Measurements from ENCODE around the gene GRM1.

GRM1 gene

DNA sequence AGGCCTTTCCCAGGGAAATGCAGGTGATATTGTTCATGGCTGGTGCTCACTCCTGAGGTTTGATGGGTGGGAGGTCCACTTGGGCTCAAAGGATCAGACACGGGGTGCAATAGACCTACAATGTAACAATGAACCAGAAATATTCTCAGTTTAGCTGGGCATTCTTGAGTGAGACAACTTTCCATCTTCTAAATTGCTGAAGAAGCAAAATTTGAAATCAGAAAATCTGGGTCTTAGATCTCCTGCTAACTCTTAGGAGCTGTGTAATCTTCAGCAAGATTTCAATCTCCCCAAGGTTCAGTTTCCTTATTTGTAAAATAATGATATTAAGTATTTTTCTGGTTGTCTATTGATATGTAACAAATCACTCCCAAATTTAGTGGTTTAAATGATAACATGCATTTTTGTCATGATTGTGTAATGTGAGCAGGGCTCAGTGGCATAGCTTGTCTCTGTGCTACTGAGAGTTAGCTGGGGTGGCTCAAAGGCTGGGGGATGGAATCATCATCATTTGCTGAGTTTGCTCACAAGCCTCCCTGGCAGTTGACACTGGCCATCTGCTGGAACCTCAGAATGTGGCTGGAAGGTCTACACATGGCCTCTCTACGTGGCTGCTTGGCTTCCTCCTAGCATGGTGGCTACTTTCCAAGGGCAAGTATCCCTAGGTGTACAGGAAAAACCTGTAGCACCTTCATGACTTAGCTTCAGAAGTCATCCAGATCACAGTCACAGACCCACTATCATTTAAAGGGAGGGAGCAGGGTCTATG lies 98.8 kb downstream of the GRM1 start:
- H3K4me1 Mint-ChIP-seq (ENCODE audit: low read depth), result no peaks in the 10 kb centered on the region
- no peak overlapping the region for H3K4me3 Mint-ChIP-seq
- H3K36me3 Mint-ChIP-seq, result no peaks in the 10 kb centered on the region
- H3K27ac Mint-ChIP-seq, result no peak overlapping the region
- H3K9me3 Mint-ChIP-seq (ENCODE audit: low read depth), result no peaks in the 10 kb centered on the region
- H3K27me3 Mint-ChIP-seq, result peaks cover 4% of the 10 kb centered on the region

DNA sequence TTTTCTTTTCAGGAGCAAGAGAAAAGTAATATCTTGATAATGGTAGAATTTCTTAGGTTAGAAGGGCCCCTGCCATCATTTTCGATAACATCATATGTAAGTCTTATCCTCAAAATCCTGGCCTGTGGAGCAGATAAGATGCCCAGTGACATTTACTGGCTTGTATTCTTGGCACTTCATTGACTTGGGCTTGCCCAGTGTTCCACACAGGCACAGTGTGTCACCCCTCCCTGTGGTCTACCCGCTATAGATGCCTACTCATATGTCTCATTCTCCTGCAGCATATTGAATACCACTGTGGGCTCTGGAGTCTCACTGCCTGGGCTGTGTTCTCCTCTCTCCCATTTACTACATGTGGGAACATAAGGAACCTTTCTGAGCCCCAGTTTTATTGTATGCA lies 105.0 kb downstream of the GRM1 start:
- Mint-ChIP-seq H3K9me3 (ENCODE audit: low read depth) (peaks cover 6% of the 10 kb centered on the region), H3K27ac (no peak overlapping the region), H3K4me3 (no peak overlapping the region), H3K36me3 (no peaks in the 10 kb centered on the region), H3K27me3 (peaks cover 6% of the 10 kb centered on the region), H3K4me1 (ENCODE audit: low read depth) (no peaks in the 10 kb centered on the region)

DNA sequence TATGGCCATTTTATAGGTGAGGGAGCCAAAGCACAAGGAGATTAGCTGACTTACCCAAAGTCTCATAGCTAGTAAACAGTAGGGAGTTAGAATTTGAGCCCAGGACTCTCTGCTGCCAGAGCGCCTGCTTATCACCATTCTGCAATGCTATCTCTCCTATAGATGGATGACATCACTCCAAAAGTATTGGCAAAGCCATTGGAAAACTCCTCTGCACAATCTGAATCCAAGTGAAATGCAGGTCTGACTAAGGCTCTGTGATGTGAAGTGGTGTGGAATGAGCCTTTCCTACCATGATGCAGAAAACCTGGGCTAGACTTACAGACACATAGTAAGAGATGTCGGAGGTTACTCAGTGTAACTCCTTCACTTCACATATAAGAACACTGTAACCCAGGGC lies 106.3 kb downstream of the GRM1 start:
- peaks cover 6% of the 10 kb centered on the region for H3K27me3 Mint-ChIP-seq
- H3K27ac Mint-ChIP-seq, result no peak overlapping the region
- H3K4me1 Mint-ChIP-seq (ENCODE audit: low read depth), result no peaks in the 10 kb centered on the region
- no peaks in the 10 kb centered on the region for H3K36me3 Mint-ChIP-seq
- no peak overlapping the region for H3K4me3 Mint-ChIP-seq
- peaks cover 6% of the 10 kb centered on the region for H3K9me3 Mint-ChIP-seq (ENCODE audit: low read depth)

DNA sequence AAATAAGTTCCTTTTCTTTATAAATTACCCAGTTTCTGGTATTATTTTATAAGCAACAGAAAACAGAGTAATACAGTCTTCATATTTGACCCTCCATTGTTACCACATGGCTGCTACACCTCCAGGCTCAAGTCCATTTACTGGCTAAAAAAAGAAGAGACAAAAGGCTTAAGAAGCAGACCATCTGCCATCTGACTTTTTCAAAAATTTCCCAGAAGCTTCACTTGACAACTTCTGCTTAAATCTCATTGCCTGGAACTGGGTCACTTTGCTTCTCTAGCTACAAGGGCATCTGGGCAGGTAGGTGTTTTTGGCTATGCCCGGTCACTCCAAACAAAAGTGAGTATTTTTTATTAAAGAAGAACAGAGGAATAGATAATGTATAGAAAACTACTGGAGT lies 118.0 kb downstream of the GRM1 start:
- Mint-ChIP-seq H3K4me3 (no peak overlapping the region), H3K4me1 (ENCODE audit: low read depth) (no peaks in the 10 kb centered on the region), H3K36me3 (no peaks in the 10 kb centered on the region), H3K27me3 (peaks cover 4% of the 10 kb centered on the region), H3K27ac (no peak overlapping the region), H3K9me3 (ENCODE audit: low read depth) (no peaks in the 10 kb centered on the region)

DNA sequence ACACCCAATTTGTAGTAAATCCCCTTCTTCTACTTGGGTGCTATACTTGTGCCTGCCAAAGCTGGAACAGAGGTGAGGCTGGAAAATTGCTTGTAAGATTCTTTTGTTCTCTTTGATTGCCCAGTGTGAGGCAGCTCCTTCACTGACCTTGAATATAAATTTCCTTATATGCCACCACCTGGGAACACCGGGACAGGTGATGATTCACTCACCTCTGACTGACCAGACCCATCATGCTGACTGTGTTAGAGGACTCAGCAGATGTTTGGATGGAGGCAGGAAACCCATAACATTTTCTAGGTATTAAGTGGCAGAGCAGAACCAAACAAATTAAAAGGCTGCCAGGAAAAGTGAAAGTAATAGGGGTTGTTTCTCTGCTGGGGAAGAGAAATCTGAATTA lies 120.9 kb downstream of the GRM1 start:
- no peaks in the 10 kb centered on the region for H3K4me1 Mint-ChIP-seq (ENCODE audit: low read depth)
- no peaks in the 10 kb centered on the region for H3K36me3 Mint-ChIP-seq
- H3K27ac Mint-ChIP-seq, result no peak overlapping the region
- no peaks in the 10 kb centered on the region for H3K9me3 Mint-ChIP-seq (ENCODE audit: low read depth)
- no peak overlapping the region for H3K4me3 Mint-ChIP-seq
- H3K27me3 Mint-ChIP-seq, result peaks cover 7% of the 10 kb centered on the region

DNA sequence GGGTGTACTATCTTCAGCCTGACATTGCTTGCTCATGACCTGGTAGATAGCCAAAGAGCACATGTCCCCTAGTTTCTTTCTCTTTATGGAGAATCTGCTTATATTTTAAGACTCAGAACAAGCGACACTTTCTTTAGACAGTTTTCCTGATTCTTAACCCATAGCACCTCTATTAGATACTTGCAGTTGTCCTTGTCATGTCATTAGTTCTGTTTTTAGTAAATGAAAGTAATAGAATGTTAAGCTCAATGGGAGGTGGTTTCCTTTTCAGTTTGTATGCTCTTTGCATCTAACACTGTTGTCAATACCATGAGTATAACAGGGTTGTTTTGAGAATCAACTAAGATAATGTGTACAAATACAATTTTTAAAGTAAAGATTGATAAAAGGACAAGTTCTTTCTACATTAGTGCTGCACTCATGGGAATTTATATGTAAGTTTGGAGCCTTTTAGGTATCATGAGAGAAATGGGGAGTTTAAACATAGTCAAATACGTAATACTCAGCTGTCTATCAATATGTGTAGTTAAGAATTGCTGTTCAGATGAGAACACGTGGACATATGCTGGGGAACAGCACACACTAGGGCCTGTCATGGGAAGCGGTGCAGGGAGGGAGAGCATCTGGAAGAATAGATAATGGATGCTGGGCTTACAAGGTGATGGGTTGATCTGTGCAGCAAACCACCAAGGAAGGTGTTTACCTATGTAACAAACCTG lies 124.3 kb downstream of the GRM1 start:
- Mint-ChIP-seq H3K4me3 (no peak overlapping the region), H3K27me3 (peaks cover 6% of the 10 kb centered on the region), H3K4me1 (ENCODE audit: low read depth) (no peaks in the 10 kb centered on the region), H3K27ac (no peak overlapping the region), H3K9me3 (ENCODE audit: low read depth) (no peaks in the 10 kb centered on the region), H3K36me3 (no peaks in the 10 kb centered on the region)

DNA sequence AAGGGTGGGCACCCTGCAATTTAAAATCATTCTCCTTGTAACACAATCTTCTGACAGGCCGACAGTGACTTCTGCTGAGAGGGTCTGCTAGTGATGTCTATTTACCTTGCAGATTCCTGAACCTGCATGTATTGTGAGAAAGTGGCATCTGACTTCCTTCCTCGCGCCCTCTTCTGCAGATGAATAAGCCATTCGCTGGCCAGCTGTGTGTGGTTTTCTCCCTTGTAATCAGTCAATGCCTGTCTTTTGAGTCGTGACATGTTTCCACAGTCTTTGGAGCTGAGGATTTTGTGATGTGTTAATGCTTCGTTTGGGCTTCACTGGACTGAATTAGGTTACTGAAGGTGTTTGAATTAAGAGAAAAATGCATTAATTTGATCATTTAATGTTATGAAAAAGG lies 125.3 kb downstream of the GRM1 start:
- no peaks in the 10 kb centered on the region for H3K4me1 Mint-ChIP-seq (ENCODE audit: low read depth)
- no peak overlapping the region for H3K4me3 Mint-ChIP-seq
- no peaks in the 10 kb centered on the region for H3K36me3 Mint-ChIP-seq
- H3K9me3 Mint-ChIP-seq (ENCODE audit: low read depth), result no peaks in the 10 kb centered on the region
- no peak overlapping the region for H3K27ac Mint-ChIP-seq
- peaks cover 3% of the 10 kb centered on the region for H3K27me3 Mint-ChIP-seq

DNA sequence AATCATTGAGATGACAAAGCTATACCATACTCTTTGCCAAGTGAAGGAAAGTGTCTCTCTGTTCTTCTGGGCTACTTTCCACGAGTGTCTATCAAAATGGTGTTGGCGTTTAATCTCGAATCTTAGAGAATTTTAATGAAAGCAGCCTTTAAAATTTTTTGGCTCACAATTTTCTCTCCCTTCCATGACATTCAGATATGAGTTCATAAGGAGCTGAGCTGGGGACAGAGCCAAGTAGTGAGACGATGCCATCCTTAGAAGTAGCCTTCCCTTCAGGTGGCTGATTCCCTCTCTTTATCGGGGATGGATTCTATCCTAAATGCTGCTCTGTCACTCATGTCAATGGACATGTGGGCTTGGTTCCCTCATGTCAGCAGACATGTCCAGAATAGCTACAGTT lies 132.8 kb downstream of the GRM1 start:
- Mint-ChIP-seq H3K36me3 (no peaks in the 10 kb centered on the region), H3K4me3 (no peak overlapping the region), H3K27me3 (no peaks in the 10 kb centered on the region), H3K4me1 (ENCODE audit: low read depth) (no peaks in the 10 kb centered on the region), H3K9me3 (ENCODE audit: low read depth) (peaks cover 4% of the 10 kb centered on the region), H3K27ac (no peak overlapping the region)

DNA sequence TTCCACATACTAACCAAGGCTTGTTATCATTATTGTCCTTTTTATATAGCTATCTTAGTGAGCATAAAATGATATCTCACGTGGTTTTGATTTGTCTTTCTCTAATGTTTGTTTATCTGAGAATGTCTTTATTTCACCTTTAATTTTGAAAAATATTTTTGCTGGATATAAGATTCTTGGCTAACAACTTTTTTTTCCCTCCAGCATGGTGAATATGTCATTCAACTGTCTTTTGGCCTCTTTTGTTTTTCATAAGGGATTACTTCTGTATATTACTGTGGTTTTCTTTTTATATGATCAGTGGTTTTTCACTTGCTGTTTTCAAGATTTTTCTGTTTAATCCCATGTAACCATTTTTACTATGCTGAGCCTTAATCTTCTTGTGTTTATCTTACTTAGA lies 141.0 kb downstream of the GRM1 start:
- Mint-ChIP-seq H3K4me1 (ENCODE audit: low read depth) (no peaks in the 10 kb centered on the region), H3K4me3 (no peak overlapping the region), H3K36me3 (no peaks in the 10 kb centered on the region), H3K27ac (no peak overlapping the region), H3K27me3 (peaks cover 2% of the 10 kb centered on the region), H3K9me3 (ENCODE audit: low read depth) (peaks cover 25% of the 10 kb centered on the region)

DNA sequence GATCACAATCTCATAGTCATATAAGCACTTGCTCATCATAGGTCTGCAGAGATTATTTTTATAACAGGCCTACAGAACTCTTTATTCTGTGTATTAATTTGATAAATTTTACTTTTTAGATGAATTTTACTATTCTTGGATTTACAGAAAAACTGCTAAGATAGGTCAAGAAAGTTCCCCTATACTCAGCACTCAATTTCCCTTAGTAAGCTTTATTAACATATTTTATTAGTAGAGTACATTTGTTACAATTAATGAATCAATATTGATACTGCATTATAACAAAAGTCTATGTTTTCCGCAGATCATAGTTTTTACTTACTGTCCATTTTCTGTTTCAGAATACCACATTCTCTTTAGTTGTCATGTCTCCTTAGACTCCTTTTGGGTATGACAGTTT lies 148.9 kb downstream of the GRM1 start:
- H3K27me3 Mint-ChIP-seq, result peaks cover 2% of the 10 kb centered on the region
- no peaks in the 10 kb centered on the region for H3K4me1 Mint-ChIP-seq (ENCODE audit: low read depth)
- no peaks in the 10 kb centered on the region for H3K9me3 Mint-ChIP-seq (ENCODE audit: low read depth)
- H3K4me3 Mint-ChIP-seq, result no peak overlapping the region
- H3K27ac Mint-ChIP-seq, result no peak overlapping the region
- H3K36me3 Mint-ChIP-seq, result no peaks in the 10 kb centered on the region

DNA sequence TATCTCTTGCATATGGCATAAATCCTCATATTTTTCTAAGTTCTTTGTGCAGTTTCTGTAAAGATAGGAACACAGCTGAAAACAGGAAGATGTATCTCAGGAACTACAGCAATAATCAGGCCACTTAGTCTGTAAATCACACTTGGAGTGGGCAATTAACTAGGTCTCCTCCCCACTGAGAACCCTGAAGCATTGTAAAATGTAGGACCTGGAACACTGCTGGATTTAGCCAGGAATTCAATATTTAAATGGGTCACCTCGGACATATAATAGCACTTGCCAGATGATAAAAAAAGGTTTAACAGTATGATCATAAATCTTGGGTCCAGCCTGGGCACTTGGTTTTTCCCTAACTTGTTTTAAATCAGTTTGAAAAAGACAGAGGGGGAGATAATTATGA lies 155.0 kb downstream of the GRM1 start:
- H3K27me3 Mint-ChIP-seq, result peaks cover under 1% of the 10 kb centered on the region
- no peaks in the 10 kb centered on the region for H3K9me3 Mint-ChIP-seq (ENCODE audit: low read depth)
- H3K36me3 Mint-ChIP-seq, result no peaks in the 10 kb centered on the region
- H3K4me3 Mint-ChIP-seq, result no peak overlapping the region
- no peaks in the 10 kb centered on the region for H3K4me1 Mint-ChIP-seq (ENCODE audit: low read depth)
- H3K27ac Mint-ChIP-seq, result no peak overlapping the region

DNA sequence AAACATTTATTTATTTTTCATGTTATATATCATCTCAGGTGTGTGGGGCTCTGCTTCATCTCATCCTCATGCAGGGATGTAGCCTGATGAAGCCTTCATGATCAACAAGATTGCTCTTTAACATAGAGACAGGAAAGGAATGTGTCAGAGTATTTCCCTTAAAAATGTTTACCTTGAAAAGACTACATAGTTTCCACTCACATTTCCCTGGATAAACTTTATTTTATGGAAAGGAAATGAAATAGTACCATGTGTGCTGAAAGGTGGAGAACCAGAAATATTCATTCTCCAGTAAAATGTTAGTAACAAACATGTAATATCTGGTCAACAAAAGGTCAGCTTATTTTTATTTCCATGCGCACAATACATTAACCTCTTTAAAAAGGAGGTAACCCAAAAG lies 155.8 kb downstream of the GRM1 start:
- H3K36me3 Mint-ChIP-seq, result no peaks in the 10 kb centered on the region
- no peak overlapping the region for H3K27ac Mint-ChIP-seq
- H3K27me3 Mint-ChIP-seq, result no peaks in the 10 kb centered on the region

DNA sequence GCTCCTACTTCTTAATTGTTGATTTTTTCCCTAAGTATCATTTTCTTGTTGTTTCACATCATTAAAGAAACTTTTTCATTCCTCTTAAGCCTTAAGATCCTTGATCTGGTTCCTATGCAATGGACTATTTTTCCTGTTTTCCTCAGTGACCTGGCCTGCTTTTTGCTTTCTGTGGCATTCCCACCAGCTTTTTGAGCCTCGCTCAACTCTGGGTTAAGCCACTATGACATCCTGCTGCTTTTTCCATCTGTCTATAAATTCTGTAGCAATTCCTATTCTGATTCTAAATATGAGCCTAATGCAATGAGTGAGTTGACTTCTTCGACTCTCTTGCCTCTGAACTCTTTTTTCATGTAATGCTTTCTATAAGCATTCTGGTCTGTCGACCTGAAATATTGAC lies 160.3 kb downstream of the GRM1 start:
- H3K4me3 Mint-ChIP-seq, result no peak overlapping the region
- no peaks in the 10 kb centered on the region for H3K27me3 Mint-ChIP-seq
- no peaks in the 10 kb centered on the region for H3K9me3 Mint-ChIP-seq (ENCODE audit: low read depth)
- no peaks in the 10 kb centered on the region for H3K4me1 Mint-ChIP-seq (ENCODE audit: low read depth)
- no peak overlapping the region for H3K27ac Mint-ChIP-seq
- H3K36me3 Mint-ChIP-seq, result no peaks in the 10 kb centered on the region

More for the DNA sequence above, 155.8 kb downstream of the GRM1 start:
- H3K9me3 Mint-ChIP-seq (ENCODE audit: low read depth), result no peaks in the 10 kb centered on the region
- H3K4me1 Mint-ChIP-seq (ENCODE audit: low read depth), result no peaks in the 10 kb centered on the region
- H3K4me3 Mint-ChIP-seq, result no peak overlapping the region

DNA sequence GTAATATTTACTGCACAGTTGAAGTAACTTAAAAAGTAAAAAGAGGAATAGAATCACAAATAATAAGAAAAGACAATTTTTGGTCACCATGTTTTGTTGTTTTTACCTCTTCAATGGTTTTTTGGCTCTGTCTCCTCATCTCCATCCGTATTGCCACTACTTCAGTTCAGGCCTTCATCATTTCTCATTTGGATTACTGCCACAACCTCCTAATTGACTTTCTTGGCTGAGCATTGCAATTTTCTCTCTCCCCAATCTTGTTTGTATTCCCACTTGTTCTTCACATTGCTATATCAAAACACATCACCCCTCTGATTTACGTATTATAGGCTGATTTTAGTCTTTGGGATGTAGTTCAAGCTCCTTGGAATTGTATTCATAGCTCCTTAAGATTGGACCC lies 161.7 kb downstream of the GRM1 start:
- H3K36me3 Mint-ChIP-seq, result no peaks in the 10 kb centered on the region
- no peak overlapping the region for H3K4me3 Mint-ChIP-seq

DNA sequence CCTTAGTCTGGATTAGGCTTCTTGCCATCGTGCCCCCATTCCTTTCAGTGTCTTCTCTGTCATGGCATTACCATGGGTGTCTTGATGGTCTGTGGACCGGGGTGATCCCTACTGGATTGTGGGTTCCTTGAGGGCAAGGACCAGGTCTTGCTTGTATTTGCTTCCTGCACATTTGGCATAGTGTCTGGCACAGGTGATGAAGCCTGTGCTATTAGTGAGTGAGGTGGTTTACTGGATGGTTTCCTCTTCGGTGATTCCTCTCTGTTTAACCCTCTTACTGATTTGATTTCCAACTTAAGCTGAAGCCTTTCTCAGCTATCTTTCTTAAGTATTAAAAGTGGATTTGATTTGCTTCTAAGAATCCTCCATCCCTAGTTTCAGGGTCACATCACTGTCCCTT lies 162.3 kb downstream of the GRM1 start:
- no peak overlapping the region for H3K27ac Mint-ChIP-seq

More for the DNA sequence above, 161.7 kb downstream of the GRM1 start:
- Mint-ChIP-seq H3K9me3 (ENCODE audit: low read depth) (no peaks in the 10 kb centered on the region), H3K4me1 (ENCODE audit: low read depth) (no peaks in the 10 kb centered on the region), H3K27me3 (peaks cover 2% of the 10 kb centered on the region), H3K27ac (no peak overlapping the region)

DNA sequence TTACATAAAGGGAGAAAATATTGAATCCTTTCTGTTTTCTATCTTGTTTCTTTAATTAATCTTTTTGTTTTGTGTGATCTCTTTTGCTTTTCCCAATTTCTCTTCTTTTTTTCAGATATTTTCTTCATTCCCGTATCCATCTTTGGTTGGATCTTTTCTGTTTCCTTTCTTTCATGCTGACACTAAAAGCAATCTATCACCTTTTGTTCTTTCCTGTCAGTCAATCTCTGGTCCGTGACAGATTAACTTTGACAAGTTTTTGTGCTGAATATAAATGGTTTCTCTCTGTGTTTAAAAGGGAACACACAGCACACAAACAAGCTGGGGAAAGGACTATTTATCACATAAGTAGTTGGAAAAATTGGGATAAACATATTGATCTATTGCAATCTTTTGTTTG lies 162.8 kb downstream of the GRM1 start:
- no peak overlapping the region for H3K4me3 Mint-ChIP-seq
- peaks cover 2% of the 10 kb centered on the region for H3K27me3 Mint-ChIP-seq
- H3K4me1 Mint-ChIP-seq (ENCODE audit: low read depth), result no peaks in the 10 kb centered on the region
- no peaks in the 10 kb centered on the region for H3K36me3 Mint-ChIP-seq
- no peaks in the 10 kb centered on the region for H3K9me3 Mint-ChIP-seq (ENCODE audit: low read depth)
- H3K27ac Mint-ChIP-seq, result no peak overlapping the region

More for the DNA sequence above, 162.3 kb downstream of the GRM1 start:
- Mint-ChIP-seq H3K4me3 (no peak overlapping the region), H3K27me3 (peaks cover 2% of the 10 kb centered on the region), H3K36me3 (no peaks in the 10 kb centered on the region), H3K4me1 (ENCODE audit: low read depth) (no peaks in the 10 kb centered on the region), H3K9me3 (ENCODE audit: low read depth) (no peaks in the 10 kb centered on the region)

All from activated naive CD8-positive, alpha-beta T cell (primary cell).